ENCODE data around the gene GTF2F1. TPM values are rescaled to one million over a fixed set of nuclear protein-coding genes. Genes with fewer than 3 reads are reported as not detected.

GTF2F1 gene
- polyA plus RNA-seq, 1 experiment, result 49.4 TPM

DNA sequence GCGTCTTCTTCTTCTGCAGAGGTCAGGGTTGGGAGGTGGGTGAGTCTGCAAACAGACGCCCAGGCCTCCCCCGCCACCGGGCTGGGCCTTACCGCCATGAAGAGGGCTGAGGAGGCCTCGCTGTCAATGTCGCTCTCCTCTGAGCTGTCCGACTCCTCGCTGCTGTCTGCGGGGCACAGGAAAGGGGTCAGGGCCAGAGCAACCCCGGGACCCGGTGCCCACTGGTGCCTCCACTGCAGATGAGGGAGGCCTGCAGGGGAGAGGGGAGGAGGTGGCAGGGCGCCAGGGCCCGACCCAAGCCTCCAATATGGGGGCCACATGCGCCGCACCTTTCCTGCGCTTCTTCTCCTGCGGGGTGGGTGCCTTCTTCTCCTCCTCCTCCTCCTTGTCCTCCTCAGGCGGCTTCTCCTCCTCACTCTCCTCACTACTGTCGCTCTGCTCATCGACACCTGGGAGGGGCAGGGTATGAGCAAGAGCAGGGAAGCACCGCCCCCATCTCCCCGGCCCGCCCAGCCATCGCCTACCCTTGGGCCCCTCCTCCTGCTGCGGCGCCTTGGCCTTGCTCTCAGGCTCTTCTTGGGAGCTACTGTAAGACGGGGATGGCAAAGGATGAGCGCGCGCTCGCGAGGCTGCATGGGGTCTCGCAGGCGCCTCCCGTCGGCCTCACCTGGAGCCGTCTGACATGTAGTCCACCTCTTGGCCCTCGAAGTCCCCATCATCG lies 11.8 kb downstream of the GTF2F1 start:
- Histone ChIP-seq H3K27me3 (ENCODE audit: control insufficient read depth, insufficient read depth, low read length) (no peaks in the 10 kb centered on the region), H3K36me3 (ENCODE audit: control insufficient read depth, insufficient read depth, low read length) (peaks cover 35% of the 10 kb centered on the region), H3K4me3 (ENCODE audit: low read depth, low read length) (no peak overlapping the region)
- TF ChIP-seq, protein P1, sequence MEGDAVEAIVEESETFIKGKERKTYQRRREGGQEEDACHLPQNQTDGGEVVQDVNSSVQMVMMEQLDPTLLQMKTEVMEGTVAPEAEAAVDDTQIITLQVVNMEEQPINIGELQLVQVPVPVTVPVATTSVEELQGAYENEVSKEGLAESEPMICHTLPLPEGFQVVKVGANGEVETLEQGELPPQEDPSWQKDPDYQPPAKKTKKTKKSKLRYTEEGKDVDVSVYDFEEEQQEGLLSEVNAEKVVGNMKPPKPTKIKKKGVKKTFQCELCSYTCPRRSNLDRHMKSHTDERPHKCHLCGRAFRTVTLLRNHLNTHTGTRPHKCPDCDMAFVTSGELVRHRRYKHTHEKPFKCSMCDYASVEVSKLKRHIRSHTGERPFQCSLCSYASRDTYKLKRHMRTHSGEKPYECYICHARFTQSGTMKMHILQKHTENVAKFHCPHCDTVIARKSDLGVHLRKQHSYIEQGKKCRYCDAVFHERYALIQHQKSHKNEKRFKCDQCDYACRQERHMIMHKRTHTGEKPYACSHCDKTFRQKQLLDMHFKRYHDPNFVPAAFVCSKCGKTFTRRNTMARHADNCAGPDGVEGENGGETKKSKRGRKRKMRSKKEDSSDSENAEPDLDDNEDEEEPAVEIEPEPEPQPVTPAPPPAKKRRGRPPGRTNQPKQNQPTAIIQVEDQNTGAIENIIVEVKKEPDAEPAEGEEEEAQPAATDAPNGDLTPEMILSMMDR (IDR thresholded peaks at IDR 0.05; ENCODE audit: insufficient read depth, low read depth, low read length), result no peak
- CTCF ChIA-PET, result no interaction called here
- POLR2A ChIA-PET, result no interaction called here
- no peak for DNase-seq (ENCODE audit: low read depth)

DNA sequence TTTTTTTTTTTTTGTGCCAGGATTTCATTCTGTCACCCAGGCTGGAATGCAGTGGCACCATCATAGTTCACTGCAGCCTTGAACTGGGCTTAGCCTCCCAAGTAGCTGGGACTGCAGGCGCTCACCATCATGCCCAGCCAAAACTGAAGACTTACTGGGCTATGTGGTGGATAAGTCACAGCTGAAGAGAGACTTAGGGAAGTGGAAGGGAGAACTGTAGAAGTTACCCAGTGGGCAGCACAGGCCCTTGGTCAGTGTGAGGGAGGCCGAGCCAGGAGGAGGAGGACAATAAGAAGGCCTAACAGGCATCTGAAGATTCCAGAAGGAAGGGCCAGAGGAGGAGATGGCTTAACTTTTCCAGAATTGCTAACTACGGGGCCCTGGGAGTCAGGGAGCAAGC lies 13.2 kb downstream of the GTF2F1 start:
- DNase-seq (ENCODE audit: low read depth), result no peak
- TF ChIP-seq, protein P1 (IDR thresholded peaks at IDR 0.05; ENCODE audit: insufficient read depth, low read depth, low read length), result no peak
- Histone ChIP-seq H3K4me3 (ENCODE audit: low read depth, low read length) (no peak overlapping the region), H3K27me3 (ENCODE audit: control insufficient read depth, insufficient read depth, low read length) (no peaks in the 10 kb centered on the region), H3K36me3 (ENCODE audit: control insufficient read depth, insufficient read depth, low read length) (peaks cover 31% of the 10 kb centered on the region)
- ChIA-PET CTCF (no interaction called here), POLR2A (no interaction called here)

DNA sequence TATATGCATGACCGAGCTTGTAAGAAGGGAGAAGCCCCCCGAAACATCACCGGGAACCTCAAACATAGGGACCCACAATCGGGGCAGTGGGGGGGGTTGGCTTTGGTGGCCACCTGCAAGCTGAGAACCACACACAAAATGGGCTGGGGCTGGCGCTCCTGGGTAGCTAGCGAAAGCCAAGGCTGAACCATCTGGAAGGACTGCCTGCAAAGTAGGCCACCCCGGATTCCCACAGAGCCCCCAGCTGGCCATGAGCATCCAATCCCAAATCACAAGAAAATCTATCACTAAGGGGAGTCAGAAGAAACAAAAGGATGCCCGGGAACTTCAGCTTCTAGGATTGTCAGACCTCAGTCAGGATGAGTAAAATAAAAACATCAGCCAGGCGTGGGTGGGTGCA lies 14.5 kb downstream of the GTF2F1 start:
- Histone ChIP-seq H3K27me3 (ENCODE audit: control insufficient read depth, insufficient read depth, low read length) (no peaks in the 10 kb centered on the region), H3K4me3 (ENCODE audit: low read depth, low read length) (no peak overlapping the region), H3K36me3 (ENCODE audit: control insufficient read depth, insufficient read depth, low read length) (peaks cover 29% of the 10 kb centered on the region)
- POLR2A ChIA-PET, result no interaction called here
- CTCF ChIA-PET, result no interaction called here
- no peak for DNase-seq (ENCODE audit: low read depth)
- TF ChIP-seq, protein P1 (IDR thresholded peaks at IDR 0.05; ENCODE audit: insufficient read depth, low read depth, low read length), result no peak

DNA sequence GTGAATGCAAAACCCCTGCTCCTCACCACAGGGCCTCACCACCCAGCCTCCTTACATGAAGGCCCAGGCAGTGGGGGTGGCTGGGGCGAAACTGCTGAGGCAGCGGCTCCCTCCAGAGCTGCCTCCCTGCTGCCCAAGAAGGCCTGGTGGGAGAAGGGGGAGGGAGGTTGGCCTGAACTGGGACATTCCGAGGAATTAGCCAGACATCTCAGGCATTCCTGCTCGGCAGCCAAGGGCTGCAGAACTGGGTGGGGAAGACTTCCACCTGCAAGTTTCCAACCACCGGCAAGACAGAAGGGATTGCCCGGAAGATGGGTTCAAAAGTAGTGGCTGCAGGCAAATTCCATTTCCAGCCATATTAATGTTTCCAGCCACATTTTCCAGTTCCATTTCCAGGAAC lies 14.9 kb downstream of the GTF2F1 start:
- peaks cover 25% of the 10 kb centered on the region for H3K36me3 ChIP-seq (ENCODE audit: control insufficient read depth, insufficient read depth, low read length)
- no peak overlapping the region for H3K4me3 ChIP-seq (ENCODE audit: low read depth, low read length)
- peak; percentile 37 for DNase-seq (ENCODE audit: low read depth)
- ChIA-PET POLR2A (no interaction called here), CTCF (interaction anchor here (0.6 kb wide), 1 partner anchor 14 kb away, joined by 6 read pairs; no protein-coding TSS in a partner anchor)
- TF ChIP-seq, protein P1 (IDR thresholded peaks at IDR 0.05; ENCODE audit: insufficient read depth, low read depth, low read length), result no peak
- H3K27me3 ChIP-seq (ENCODE audit: control insufficient read depth, insufficient read depth, low read length), result no peaks in the 10 kb centered on the region

DNA sequence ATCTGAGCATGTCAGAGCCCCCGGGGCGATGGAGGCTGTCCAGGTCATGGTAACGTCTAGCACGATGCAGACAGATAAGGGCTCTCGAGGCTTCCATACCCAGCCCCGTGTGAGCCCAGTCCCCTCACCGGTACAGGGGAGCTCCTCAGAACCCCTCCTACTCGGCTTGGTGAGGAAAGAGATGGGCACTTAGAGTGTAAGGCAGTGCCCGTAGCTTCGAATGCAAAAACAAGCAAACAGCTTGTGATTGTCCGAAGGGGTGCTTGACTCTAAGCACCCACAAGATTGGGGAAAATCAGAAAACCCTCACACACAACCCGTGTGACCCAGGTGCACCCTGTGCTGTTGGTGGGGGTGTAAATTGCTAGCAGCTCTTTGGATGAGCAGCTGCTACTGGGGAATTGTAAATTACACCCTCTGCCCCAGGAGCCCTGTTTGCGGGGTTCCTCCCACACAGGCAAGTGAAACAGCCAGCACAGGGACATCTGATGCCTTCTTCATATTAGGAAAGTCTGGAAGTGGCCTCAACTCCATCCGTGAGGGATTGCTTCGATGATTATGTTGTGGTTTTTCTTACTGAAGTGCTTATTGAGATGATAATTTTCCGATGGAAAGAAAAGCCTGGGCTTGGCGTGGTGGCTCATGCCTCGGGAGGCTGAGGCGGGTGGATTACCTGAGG lies 16.3 kb downstream of the GTF2F1 start:
- CTCF ChIA-PET, result no interaction called here
- Histone ChIP-seq H3K36me3 (ENCODE audit: control insufficient read depth, insufficient read depth, low read length) (peaks cover 21% of the 10 kb centered on the region), H3K4me3 (ENCODE audit: low read depth, low read length) (no peak overlapping the region), H3K27me3 (ENCODE audit: control insufficient read depth, insufficient read depth, low read length) (no peaks in the 10 kb centered on the region)
- no peak for DNase-seq (ENCODE audit: low read depth)
- POLR2A ChIA-PET, result no interaction called here
- TF ChIP-seq, protein P1 (IDR thresholded peaks at IDR 0.05; ENCODE audit: insufficient read depth, low read depth, low read length), result no peak

Measured in BJ (cell line).